HG02970 (cell line): ENCODE data around the gene ANXA2R.

Experiments
- ATAC-seq: cut with Tn5 transposase; IDR thresholded peaks from one replicate; pipeline ENCODE4 v1.9.1; 2021; ENCODE audit warnings: mild to moderate bottlenecking, moderate library complexity, moderate number of reproducible peaks; ENCODE audit not compliant: unreplicated experiment, low FRiP score

ANXA2R gene

DNA sequence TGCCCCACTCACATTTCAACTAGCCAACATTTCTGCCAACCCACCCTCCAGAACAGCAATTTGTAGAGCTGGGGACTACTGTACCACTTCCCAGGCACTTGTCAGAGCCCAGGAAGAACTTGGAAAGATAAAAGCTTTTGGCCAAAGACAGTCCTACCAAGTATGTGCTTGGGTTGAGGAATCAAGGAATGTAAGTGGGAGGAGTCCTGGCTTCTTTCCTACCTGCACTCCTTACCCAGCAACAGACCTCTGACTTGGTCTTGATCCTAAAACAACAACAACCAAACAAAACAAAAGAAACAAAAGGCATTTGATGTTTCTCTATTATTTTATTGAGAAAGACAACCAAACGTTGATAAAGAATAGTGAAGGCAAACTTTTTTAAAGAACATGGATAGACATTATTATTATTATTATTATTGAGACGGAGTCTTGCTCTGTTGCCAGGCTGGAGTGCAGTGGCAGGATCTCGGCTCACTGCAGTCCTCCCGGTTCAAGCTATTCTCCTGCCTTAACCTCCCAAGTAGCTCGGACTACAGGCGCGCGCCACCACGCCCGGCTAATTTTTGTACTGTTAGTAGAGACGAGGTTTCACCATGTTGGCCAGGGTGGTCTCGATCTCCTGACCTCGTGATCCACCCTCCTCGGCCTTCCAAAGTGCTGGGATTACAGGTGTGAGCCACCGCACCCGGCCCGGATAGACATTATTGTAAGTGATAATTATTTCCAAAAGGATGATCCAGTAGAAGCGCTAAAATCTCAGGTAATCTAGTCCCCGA is 33.5 kb downstream of the ANXA2R start:
- no peak for ATAC-seq

DNA sequence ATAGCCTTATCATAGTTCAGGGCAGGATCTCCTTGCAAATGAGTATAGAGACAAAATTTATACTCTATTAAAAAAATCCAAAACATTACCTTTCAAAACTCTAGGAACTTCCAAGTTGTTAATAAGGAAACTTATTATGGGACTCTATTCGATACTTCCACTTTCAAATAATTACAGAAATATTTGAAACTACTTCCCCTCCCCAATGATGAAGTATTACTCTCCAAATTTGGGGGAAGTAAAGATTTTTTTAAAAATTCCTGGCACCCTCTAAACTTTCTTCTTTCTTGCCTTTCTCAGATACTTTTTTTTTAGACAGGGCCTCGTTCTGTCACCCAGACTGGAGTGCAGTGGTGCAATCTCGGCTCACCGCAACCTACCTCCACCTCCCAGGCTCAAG is 35.1 kb downstream of the ANXA2R start:
- ATAC-seq: no peak

DNA sequence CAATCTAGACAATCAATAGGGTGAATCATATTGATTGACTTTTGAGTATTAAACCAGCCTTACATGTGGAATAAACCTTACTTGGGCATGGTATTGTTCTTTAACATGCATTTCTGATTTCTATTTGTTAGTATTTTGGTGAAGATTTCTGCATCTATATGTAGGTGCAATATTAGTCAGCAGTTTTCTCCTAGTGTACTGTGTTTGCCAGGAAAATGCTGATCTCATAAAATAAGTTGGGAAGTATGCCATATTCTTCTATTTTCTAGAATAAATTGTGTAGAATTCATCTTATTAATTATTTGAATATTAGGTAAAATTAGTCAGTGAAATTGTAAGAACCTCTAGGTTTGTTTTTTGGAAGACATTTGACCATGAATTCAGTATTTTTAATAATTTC is 38.4 kb downstream of the ANXA2R start:
- ATAC-seq: no peak

DNA sequence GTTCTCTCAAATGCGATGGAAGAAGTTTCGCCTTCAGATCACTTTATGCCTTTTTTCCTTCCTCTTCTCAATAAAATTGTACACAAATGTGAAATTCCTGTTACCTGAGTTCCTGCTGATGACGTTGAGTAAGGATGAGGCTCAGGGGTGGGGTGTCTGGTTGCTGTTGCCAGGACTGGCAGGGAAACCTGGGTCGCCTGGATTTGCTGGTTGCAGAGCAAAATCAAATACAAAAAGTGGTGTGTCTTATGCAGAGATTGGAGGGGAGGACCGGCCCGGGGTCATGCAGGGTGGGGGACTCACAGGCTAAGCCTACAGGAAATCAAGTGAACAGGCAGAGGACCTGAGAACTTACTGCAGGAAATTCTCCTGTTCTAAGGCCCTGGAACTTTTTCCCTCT is 39.2 kb downstream of the ANXA2R start:
- no peak for ATAC-seq

DNA sequence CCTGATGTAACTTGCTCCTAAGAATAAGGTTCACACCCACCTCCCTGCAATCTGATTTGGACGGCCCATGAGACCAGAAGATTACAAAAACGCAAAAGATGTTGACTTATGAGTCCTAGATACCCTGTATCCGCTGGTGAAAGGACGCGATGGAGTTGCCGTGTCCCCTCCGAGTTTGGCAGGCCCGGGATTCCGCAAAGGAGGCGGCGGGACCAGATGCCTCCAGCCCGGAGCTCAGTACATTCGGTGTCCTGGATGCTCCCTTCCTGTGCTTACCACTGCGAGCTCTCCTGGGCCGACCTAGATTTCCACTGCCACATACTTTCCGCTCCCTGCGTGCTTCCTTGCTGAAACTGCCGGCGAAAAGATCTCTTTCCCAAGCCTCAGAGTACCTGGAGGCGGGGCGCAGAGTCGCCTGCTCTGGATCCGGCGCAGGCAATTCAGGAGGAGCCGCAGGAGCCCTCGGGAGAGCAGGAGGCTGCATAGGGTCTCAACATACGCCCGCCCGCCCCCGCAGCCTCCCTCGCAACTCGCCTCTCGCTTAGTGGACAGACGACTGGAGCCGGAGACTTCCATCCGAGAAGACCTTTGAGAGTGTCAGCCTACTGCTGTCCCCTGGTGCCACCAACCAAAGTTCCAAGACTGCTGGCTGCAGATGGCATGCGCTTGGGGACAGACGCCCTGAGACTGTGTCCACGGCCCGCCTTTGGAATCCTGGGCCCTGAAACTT is 39.8 kb downstream of the ANXA2R start:
- ATAC-seq: no peak

DNA sequence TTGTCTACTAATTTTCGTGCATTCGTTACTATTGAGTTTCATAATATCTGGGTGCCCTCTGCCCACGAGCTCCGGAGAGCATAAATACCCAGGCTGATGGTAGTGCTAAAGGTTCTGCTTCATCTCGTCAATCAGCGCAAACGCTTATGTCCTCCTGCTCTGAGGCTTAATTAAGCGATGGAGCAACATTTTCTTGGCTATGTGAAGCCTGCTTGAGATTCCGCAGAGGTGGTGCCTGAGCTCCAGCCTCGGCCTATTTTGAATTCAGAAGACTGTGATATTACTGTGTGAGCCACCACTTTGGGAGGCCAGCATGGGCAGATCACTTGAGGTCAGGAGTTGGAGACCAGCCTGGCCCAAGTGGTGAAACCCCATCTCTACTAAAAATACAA is 44.8 kb downstream of the ANXA2R start:
- ATAC-seq: no peak

DNA sequence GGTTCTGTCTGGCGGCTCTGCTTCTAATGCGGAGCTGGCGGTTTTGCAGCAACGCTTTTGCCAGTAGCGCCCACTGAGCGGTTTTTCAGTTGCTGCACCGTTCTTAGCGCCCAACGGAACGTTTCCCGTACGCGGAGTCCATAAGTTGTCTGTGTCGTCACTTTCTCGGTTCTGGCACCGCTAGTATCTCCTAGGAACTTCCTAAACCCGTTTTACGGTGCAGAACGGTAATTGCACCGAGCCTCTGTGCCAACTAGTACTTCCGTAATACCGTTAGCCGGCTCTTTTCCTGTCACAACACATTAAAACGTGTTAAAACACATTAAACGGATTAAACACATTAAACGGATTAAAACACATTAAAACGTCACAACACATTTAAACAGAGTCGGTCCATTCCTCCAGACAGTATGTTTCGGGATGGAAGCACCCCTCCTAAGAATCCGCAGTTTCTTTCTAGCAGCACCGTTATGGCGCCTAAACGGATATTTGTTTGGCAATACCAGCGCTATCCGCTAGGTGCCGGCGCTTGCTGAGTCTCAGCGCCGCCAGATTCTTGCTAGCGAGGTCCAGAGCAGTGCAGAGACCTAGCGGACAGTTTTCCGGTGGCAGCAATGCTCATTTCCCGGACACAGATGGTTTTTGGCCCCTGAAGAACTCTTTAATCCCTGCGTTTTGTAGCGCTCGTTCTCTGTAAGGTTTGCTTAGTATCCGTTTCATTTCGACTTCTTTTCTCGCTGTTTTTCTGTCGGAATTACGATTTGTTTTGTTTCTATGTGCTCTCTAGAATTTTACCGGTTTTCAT is 45.4 kb downstream of the ANXA2R start:
- ATAC-seq: peak; percentile 50

DNA sequence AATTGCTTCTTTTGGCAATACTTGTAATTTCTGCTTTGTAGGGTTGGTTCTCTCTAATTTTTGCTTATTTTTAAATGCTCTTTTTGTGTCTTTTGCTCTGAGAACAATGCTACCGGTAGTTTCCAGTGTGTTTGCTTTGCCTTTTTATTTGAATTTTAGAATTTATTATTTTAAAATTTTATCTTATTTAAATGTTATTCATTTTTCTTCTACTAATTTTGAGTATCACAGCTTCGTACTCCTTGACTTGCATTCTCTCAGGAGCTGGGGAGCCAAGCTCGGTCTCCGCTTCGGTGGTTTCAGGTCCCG is 45.9 kb downstream of the ANXA2R start:
- no peak for ATAC-seq

DNA sequence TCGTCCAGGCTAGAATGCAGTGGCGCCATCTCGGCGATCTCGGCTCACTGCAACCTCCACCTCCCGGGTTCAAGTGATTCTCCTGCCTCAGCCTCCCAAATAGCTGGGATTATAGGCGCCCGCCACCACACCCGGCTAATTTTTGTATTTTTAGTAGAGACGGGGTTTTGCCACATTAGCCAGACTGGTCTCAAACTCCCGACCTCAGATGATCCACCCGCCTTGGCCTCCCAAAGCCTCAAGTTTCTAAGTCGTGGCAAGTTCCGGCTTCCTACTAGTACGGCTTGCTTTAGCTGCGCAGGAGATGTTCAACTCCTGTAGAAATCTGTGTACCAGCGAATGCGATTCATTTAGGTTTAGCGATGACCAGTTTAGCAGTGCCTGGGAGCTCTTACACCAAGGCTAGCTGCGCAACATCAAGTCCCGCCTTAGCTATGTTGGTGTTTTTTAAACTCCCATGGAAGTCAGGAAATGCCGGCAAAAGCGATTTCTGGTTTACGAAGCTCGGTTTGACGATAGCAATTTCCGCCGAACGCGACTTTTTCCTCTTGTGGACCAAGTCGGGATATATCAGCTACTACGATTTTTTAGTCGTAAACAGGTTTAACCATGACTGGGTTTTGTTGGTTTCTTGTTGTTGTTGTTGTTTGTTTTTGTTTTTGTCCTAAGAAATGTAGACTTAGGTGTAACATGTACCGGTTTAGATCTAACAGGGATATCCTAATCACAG is 46.4 kb downstream of the ANXA2R start:
- peak; percentile 1 for ATAC-seq

DNA sequence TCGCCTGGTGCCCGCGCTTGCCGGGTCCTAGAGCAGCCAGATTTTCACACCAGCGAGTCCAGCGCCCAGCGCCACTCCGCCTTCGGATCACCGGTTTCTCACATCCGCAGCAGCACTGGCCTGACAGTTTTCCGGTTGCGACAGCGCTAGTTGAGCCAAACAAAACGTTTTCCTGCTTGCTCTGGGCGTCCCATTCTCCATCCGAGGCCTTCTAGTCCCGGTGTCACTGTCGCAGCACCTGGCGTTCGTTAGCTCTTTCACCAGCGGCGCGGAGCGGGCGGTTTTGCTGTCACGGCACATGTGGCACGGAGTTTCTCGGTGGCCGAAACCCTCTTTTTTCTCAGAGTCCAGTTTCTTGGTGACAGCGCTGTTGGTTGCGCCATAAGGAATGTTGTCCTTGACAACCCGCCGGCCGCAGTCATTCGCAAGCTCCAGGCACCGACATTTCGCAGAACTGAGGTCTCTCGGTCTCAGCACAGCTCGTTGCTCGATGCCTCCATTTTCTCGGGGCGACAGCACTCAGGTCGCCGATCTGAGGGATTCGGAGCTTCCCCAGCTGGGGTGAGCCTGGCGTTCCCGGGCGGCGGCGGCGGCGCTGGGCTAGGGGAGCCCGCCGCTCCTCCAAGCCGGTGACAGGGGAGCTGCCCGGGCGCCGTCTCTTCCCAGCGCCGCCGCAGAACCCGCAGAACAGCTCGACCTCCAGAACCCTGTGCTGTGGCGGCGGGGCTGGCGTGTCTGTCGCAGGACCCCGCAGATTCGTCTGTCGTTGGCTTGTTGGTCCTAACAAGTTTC is 47.8 kb downstream of the ANXA2R start:
- peak; percentile 38 for ATAC-seq

DNA sequence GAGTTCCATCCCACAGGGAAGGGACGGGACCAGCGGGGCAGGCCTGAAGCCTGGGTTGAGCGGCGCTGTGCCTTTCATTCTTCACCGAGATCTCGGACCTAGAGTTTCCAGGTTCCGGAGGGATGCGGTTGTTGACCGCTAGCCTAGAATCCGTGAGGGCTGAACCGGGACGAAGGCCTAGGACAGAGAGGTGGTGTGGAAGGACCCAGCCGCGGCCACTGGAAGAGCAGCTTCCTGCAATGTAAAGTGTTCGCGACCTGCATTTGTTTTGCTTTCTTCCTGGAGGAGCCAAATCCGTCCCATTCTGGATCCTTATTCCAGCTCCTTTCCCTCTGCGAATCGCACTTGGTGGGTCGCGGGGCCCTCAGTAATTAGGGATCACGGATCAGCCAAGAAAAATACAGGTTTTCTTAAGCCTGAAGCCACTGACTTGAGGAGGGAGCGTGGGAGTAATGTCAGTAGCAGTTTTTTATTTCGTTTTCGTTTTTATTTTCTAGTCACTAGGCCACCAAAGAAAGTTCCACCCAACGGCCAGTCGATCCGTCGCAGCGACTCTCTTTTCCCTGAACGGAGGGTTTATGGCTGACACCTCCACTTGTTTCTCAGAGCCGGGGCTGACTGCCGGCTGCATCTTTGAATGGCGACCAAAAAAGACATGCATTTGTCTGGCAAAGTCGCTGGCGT is 48.6 kb downstream of the ANXA2R start:
- peak; percentile 4 for ATAC-seq

DNA sequence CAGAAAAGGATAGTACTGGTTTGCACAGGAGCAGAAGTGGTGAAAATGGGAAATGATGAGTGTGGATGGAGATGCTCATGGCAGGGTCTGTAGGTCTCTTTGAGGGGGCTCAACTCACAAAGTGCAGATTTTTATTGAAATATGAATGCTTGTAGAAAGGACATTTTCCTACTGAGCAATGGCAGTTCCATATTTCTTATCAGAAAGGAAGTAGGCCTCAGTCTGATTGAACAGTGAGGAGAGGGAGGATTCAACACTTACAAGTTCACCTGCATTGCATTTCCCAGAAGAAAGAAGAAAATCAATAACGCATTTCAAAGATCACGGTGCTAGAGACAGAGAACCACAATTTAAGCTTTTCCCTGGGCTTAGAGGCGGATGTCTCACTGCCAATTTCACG is 49.2 kb downstream of the ANXA2R start:
- no peak for ATAC-seq
